NCI-H2196 treated with DMSO at 0.1 percent for 48 hours (cell line): Measurements from ENCODE around the gene ROCK2.
"Not testable (repeated sequence)": the region's sequence is repeated elsewhere in the genome, so short reads cannot be mapped to it uniquely, and the experiment has no call there.

ENCODE experiments used
- DNase-seq: peaks from one replicate; lab custom pipeline; 2025; ENCODE audit not compliant: unreplicated experiment; lab: John Stamatoyannopoulos, UW

Gene ROCK2

GRCh38 chr2:11239666-11240462 is 104.6 kb downstream of the ROCK2 start:
- no peak for DNase-seq

DNA sequence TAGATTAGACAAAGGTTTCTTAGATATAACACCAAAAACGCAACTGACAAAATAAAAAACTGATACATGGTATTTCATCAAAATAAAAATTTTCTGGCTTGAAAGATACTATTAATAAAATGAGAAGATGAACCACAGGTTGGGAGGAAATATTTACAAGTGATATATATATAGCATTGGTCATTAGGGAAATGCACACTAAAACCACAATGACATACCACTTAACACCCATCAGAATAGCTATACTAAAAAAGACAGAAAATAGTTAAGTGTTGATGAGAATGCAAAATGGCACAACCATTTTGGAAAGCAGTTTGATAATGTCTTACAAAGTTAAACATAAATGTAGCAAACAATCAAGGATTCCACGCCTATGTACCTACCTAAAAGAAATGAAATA is 105.3 kb downstream of the ROCK2 start:
- no peak for DNase-seq

DNA sequence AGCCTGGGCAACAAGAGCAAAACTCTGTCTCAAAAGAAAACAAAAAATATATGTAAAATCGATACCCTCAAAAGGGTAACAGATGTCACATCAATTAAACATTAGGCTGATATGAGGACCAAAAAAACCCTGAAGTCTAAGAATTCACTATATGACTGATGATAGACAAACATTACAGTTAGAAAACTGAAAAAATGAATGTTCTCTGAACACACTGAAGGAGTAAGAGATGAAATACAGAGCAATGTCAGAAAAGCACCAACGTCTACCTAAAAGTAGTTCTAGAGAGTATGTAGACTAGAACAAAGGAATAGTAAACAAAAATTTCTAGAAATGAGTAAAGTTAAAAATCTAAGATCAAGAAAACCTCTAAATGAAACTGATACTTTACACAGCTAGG is 107.3 kb downstream of the ROCK2 start:
- no peak for DNase-seq

DNA sequence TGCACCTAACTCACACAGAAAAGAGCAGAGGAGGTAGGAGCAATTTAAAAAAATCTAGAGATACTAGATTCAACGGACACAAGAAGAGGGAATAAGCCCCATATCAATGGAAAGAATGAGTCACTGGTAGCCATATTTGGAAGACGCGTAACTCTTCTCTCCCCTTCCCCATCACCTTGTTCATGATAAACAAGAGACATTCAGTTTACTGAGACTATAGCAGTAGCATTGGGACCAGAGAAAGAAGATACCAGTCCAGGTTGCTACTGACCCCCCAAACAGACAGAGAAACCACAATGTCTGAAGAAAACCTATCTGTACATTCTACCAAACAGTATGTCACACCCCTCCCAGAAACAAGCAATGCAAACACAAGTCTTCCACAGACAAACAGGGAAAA is 108.1 kb downstream of the ROCK2 start:
- DNase-seq, result no peak

DNA sequence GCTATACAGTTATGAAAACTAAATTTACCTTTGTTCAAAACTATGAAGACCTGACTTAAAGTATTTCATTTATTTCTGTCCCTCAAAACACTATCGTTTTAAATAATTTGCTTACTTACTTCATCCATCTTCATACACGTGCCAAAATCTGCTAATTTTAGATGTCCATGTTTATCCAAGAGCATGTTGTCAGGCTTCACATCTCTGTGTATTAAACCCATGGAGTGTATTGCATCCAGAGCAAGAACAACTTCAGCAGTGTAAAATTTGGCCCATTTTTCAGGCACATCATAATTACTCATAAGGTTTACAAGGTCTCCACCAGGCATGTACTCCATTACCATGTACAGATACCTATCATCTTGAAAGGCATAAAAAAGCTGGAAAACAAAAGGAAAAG is 108.9 kb downstream of the ROCK2 start:
- DNase-seq, result no peak

GRCh38 chr2:11234309-11234708 is 110.1 kb downstream of the ROCK2 start:
- no peak for DNase-seq

DNA sequence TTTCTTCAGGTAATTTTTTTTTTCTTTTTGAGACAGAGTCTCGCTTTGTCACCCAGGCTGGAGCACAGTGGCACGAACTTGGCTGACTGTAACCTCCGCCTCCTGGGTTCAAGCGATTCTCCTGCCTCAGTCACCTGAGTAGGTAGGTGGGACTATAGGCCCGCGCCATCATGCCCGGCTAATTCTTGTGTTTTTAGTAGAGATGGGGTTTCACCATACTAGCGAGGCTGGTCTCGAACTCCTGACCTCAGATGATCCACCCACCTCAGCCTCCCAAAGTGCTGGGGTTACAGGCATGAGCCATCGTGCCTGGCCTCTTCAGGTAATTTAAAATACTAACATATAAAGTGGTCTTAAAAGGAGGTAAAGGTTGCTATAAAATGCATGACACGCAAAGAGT is 113.2 kb downstream of the ROCK2 start:
- not testable (repeated sequence) for DNase-seq

DNA sequence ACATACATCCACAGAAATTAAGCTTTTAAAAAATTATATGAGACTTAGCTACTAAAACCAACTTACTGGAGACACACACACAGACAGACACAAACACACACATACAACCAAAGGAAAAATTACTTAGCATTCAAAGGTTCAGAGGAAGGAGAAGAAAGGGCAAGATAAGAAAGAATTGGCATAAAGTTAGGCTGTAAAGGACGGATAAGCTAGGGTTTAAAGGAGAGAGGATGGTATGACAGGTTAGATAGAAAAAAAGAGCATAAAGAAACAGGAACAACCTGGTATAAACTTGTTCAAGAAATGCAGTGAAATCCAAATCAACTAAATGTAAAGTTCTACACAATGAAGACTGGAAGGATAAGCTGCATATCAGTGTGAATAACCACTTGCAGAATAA is 115.7 kb downstream of the ROCK2 start:
- no peak for DNase-seq

DNA sequence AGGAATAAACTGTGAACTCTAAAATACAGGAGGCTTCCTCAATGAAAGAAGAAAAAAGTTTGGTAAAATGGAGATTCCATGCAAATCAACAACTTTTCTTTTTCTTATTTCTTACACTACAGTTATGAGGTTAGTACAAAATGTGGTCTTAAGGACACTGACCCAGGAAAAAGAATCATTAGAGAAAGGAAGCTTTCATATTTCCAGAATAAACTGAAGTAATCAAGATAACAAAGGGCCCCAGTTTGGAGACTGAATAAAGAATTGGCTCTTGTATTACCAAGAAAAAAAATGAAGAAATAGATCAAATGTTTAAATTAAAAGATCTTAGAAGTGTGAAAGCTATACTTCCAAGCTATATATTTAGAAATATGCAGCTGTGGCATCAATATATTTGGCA is 116.8 kb downstream of the ROCK2 start:
- no peak for DNase-seq

DNA sequence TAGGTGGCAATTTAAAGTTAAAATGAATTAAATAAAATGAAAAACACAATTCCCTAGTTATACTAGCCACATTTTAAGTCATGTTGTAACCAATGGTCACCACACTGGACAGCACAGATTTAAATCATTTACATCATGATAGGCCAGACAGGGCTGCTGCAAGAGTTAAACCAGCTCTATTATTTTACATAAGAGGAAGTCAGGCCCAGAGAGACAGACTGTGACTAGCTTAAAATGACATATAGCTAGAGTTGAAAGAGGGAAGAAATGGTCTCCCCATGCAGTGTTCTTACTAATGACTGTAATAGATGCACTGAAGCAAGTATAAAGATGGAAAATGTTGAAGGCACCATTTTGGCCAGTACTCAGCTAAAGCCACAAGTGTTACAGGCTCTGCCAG is 119.5 kb downstream of the ROCK2 start:
- DNase-seq, result no peak

DNA sequence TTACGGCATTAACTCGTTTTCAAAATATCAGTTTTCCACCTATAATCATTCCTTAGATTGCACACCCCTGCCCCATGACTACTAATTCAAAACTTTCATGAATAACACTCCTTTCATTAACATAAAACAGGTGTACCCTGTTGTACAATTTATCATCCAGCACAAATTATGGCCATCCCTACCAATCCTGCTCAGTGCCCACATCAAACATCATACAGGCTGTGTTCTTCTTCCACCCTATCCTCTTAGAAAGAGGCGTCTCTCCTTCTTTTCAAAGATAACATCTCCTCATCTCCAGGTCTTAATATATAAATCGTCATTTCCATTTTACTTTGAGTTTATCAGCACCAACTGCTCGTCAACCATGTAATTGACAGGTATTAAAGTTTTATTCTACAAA is 121.6 kb downstream of the ROCK2 start:
- no peak for DNase-seq

DNA sequence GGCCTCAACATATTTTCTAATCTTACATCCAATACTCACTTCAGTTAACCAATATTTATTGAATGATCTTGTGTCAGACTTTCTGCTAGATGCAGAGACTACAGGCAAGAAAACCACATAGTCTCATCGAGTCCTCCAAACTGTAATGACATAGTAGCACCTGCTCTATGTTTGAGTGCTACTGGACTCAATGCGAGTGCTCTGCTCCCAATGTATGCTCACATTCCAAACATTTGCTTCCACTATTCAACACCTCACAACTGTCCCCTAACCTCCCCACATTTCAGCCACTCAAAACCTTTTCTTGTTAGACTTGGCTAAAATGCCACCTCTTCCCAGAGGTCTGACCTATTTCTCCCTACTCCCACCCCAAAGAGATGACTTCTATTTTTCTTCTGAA is 124.0 kb downstream of the ROCK2 start:
- no peak for DNase-seq

GRCh38 chr2:11215407-11215806 is 129.0 kb downstream of the ROCK2 start:
- DNase-seq, result no peak

- no peak for DNase-seq
These were observed 129.7 kb downstream of the ROCK2 start for GRCh38 chr2:11214770-11215169.

- no peak for DNase-seq
These were observed 130.5 kb downstream of the ROCK2 start for GRCh38 chr2:11213975-11214374.

- DNase-seq, result no peak
These were observed 131.3 kb downstream of the ROCK2 start for GRCh38 chr2:11213090-11213638.

GRCh38 chr2:11212645-11213044 is 131.8 kb downstream of the ROCK2 start:
- DNase-seq, result no peak

- DNase-seq, result no peak
These were observed 136.4 kb downstream of the ROCK2 start for GRCh38 chr2:11208083-11208482.

DNA sequence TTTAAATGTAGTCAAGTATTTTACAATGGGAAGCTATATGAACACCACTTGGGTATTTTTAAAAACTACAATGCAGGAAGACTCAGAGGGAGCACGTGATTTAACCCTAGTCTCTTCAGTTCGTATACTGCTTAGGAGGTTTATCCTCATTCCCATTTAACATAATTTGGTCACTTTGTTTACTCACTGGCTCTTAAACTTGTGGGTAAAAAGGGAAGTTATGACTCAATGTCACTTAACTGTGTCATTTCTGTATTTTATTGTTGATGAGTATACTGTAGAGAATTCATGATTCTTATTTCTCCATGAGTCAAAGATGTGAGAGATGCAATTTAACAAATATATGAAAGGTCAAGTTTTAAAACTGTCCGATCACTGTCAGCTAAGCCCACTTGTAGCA is 141.0 kb downstream of the ROCK2 start:
- DNase-seq, result no peak

DNA sequence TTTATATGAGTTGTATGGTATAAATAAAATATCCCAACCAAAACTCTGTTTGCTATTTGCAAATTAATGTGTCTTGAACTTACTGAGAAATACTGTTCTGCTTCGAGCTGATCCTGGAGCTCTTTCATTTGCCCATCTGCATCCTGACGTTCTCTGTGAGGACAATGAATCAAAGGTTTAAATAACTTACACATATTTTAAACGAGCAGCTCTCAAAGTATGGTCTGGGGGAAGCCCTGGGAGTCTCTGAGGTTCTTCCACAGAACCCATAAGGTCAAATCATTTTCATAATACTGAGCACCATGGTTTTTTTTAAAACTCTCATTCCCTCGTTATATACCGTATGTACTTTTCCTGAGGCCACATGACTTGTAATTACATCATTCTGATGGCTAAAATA is 142.5 kb downstream of the ROCK2 start:
- DNase-seq, result no peak

- DNase-seq, result no peak
These were observed 143.8 kb downstream of the ROCK2 start for GRCh38 chr2:11200651-11201050.

DNA sequence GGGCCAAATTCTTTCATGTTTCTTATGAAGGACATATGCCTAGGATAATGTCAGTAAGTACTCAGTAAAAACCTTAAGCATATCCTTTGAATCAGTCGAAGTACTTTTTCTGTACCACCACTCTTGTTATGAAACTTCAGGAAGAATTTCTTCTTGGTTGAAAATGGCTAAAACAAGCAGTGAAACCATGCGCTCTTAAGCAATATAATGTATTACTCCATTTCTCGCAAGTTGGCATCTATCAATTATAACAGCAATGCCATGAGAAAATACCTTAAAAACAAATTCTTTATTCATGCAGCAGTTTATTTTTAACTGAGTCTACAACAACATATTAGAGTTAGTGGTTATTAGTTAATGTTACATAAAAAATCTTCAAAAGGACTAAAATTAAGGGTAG is 148.2 kb downstream of the ROCK2 start:
- DNase-seq, result no peak

DNA sequence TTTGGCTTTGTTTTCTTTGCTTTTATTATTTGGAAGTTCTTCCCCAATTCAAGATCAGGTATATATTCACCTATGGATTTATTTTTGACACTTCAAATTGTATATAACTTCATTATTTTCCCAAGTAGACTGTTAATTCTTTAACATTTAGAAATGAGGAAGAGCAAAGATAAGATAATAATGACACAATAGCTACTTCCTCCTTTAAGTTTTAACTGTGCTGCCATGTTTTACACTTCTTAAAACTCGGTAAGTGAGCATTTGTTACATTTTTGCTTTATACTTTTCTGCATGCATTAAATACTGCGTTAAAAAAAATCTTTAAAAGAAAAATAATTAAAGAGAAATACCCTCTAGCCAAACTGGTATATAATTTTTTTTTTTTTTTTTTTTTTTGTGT is 156.7 kb downstream of the ROCK2 start:
- DNase-seq, result no peak
